WTC11 (cell line): ENCODE measurements around the gene KRTAP5-9. TPM values are rescaled to one million over a fixed set of nuclear protein-coding genes. Genes with fewer than 3 reads are reported as not detected.

Experiments used
- ATAC-seq: fragments of 200-7000 bp; cut with Tn5 transposase; 2 replicates; pipeline ENCODE4 v1.10.0; 2021; ENCODE audit warnings: mild to moderate bottlenecking, moderate library complexity
- CTCF ChIA-PET: fragments of 300-600 bp; sonication (Branson Sonifier 250); formaldehyde crosslinking; loops from one replicate; lab custom pipeline; 2021; ENCODE audit warnings: antibody characterized with exemption; lab: Charles Lee
- POLR2A ChIA-PET: fragments of 350-600 bp; sonication (Branson Sonifier 250); formaldehyde crosslinking; loops from one replicate; lab custom pipeline; 2021; ENCODE audit warnings: antibody characterized with exemption; lab: Charles Lee
- DNase-seq: peaks from one replicate; pipeline ENCODE4 v3.0.0; 2021; ENCODE audit warnings: low spot score
- H3K27ac Mint-ChIP-seq: 2 replicates; pipeline ENCODE4 v1.8.0; 2021; ENCODE audit warnings: mixed read lengths
- H3K27me3 Mint-ChIP-seq: 2 replicates; pipeline ENCODE4 v1.8.0; 2021; ENCODE audit warnings: low read depth, mild to moderate bottlenecking, moderate library complexity, mixed read lengths
- H3K36me3 Mint-ChIP-seq: 2 replicates; pipeline ENCODE4 v1.8.0; 2021; ENCODE audit warnings: mixed read lengths
- H3K4me1 Mint-ChIP-seq: 2 replicates; pipeline ENCODE4 v1.8.0; 2022; ENCODE audit warnings: mixed read lengths
- H3K4me3 Mint-ChIP-seq: 2 replicates; pipeline ENCODE4 v1.8.0; 2021; ENCODE audit warnings: mild to moderate bottlenecking, moderate library complexity, mixed read lengths
- H3K9me3 Mint-ChIP-seq: 2 replicates; pipeline ENCODE4 v1.8.0; 2021; ENCODE audit warnings: mixed read lengths
- ARID4B ChIP-seq: sonication (generic); formaldehyde crosslinking; IDR thresholded peaks from 2 replicates; pipeline ENCODE4 v1.8.0; 2023; ENCODE audit warnings: missing genetic modification reagents, mild to moderate bottlenecking, borderline replicate concordance
- ATF2 ChIP-seq: sonication (generic); formaldehyde crosslinking; IDR thresholded peaks from 2 replicates; pipeline ENCODE4 v1.8.1; 2022; ENCODE audit warnings: low read depth, missing genetic modification reagents, borderline replicate concordance
- CBFB ChIP-seq: sonication (generic); formaldehyde crosslinking; IDR thresholded peaks from 2 replicates; pipeline ENCODE4 v1.8.1; 2022; ENCODE audit warnings: mild to moderate bottlenecking, low read depth, missing genetic modification reagents
- FOXJ3 ChIP-seq: sonication (generic); formaldehyde crosslinking; IDR thresholded peaks from 2 replicates; pipeline ENCODE4 v1.9.0; 2021; ENCODE audit warnings: missing genetic modification reagents, mild to moderate bottlenecking, borderline replicate concordance
- FOXP1 ChIP-seq: sonication (generic); formaldehyde crosslinking; IDR thresholded peaks from 2 replicates; pipeline ENCODE4 v1.8.0; 2022; ENCODE audit warnings: missing genetic modification reagents, mild to moderate bottlenecking, moderate library complexity, borderline replicate concordance
- FOXP4 ChIP-seq: sonication (generic); formaldehyde crosslinking; IDR thresholded peaks from 2 replicates; pipeline ENCODE4 v1.8.0; 2022; ENCODE audit warnings: mild to moderate bottlenecking, missing genetic modification reagents
- IRF1 ChIP-seq: sonication (generic); formaldehyde crosslinking; IDR thresholded peaks from 2 replicates; pipeline ENCODE4 v1.8.0; 2023; ENCODE audit warnings: missing genetic modification reagents
- JAZF1 ChIP-seq: fragments of 250-450 bp; sonication (Bioruptor Pico); IDR thresholded peaks from 2 replicates; pipeline ENCODE4 v1.9.0; 2021; ENCODE audit warnings: moderate library complexity, mild to moderate bottlenecking, inconsistent platforms
- MXD4 ChIP-seq: fragments of 250-450 bp; sonication (Bioruptor Pico); IDR thresholded peaks from 2 replicates; pipeline ENCODE4 v1.8.0; 2021; ENCODE audit warnings: mild to moderate bottlenecking, moderate library complexity, borderline replicate concordance
- NR3C1 ChIP-seq: sonication (generic); formaldehyde crosslinking; conservative IDR thresholded peaks from 2 replicates; pipeline ENCODE4 v1.8.1; 2023; ENCODE audit warnings: low read depth, mild to moderate bottlenecking, missing genetic modification reagents
- OVOL2 ChIP-seq: fragments of 250-450 bp; sonication (Bioruptor Pico); IDR thresholded peaks from 2 replicates; pipeline ENCODE4 v1.9.0; 2021; ENCODE audit warnings: mild to moderate bottlenecking, borderline replicate concordance
- PRRX2 ChIP-seq: fragments of 250-450 bp; sonication (Bioruptor Pico); IDR thresholded peaks from 2 replicates; pipeline ENCODE4 v1.8.0; 2021; ENCODE audit warnings: mild to moderate bottlenecking
- RELA ChIP-seq: sonication (generic); formaldehyde crosslinking; IDR thresholded peaks from 2 replicates; pipeline ENCODE4 v1.8.1; 2022; ENCODE audit warnings: missing genetic modification reagents, mild to moderate bottlenecking, borderline replicate concordance
- TCF7 ChIP-seq: sonication (generic); formaldehyde crosslinking; IDR thresholded peaks from 2 replicates; pipeline ENCODE4 v1.8.0; 2022; ENCODE audit warnings: mild to moderate bottlenecking, low read depth, missing genetic modification reagents, moderate library complexity
- ZNF121 ChIP-seq: sonication (generic); formaldehyde crosslinking; IDR thresholded peaks from 2 replicates; pipeline ENCODE4 v1.8.0; 2023; ENCODE audit warnings: missing genetic modification reagents
- ZNF138 ChIP-seq: sonication (generic); formaldehyde crosslinking; conservative IDR thresholded peaks from 2 replicates; pipeline ENCODE4 v1.8.1; 2022; ENCODE audit warnings: mild to moderate bottlenecking, moderate library complexity, missing genetic modification reagents
- total RNA-seq: library from RNA; stranded (reverse); gene quantifications from 3 replicates; pipeline ENCODE4 v1.2.3, GENCODE V29; 2021
- TF ChIP-seq, protein P1 (sequence below): fragments of 250-450 bp; sonication (Bioruptor Pico); IDR thresholded peaks from 2 replicates; pipeline ENCODE4 v1.8.0; 2021; ENCODE audit warnings: mild to moderate bottlenecking
- TF ChIP-seq, protein P2 (sequence below): sonication (generic); formaldehyde crosslinking; IDR thresholded peaks from 2 replicates; pipeline ENCODE4 v1.8.0; 2022; ENCODE audit warnings: mild to moderate bottlenecking, missing genetic modification reagents

The KRTAP5-9 gene
- total RNA-seq, 1 experiment from 2014 or later: not detected

DNA sequence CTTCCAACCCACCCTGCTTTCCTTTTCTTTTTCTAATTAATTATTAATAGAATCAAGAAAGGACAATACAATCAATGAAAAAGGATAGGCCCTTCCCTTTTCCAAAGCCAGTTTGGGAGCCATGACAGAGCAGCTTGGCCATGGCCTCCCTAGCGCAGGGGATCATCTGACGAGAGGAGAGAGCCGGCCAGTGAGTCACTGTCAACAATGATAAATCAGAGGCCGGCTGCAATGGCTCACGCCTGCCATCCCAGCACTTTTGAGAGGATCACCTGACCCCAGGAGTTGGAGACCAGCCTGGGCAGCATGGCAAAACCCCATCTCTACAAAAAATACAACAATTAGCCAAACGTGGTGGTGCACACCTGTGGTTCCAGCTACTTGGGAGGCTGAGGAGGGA is 48.7 kb upstream of the KRTAP5-9 start (continued):
- TF ChIP-seq ATF2 (CRISPR knock-in tag) (no peak), ZNF138 (CRISPR knock-in tag) (no peak), FOXP1 (CRISPR knock-in tag) (no peak), ZNF121 (CRISPR knock-in tag) (no peak), RELA (CRISPR knock-in tag) (no peak), FOXJ3 (CRISPR knock-in tag) (no peak), MXD4 (no peak), PRRX2 (CRISPR knock-in tag) (no peak)
- TF ChIP-seq, protein P1, sequence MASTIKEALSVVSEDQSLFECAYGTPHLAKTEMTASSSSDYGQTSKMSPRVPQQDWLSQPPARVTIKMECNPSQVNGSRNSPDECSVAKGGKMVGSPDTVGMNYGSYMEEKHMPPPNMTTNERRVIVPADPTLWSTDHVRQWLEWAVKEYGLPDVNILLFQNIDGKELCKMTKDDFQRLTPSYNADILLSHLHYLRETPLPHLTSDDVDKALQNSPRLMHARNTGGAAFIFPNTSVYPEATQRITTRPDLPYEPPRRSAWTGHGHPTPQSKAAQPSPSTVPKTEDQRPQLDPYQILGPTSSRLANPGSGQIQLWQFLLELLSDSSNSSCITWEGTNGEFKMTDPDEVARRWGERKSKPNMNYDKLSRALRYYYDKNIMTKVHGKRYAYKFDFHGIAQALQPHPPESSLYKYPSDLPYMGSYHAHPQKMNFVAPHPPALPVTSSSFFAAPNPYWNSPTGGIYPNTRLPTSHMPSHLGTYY: no peak
- TF ChIP-seq, all 79 proteins: peak for 0

- Mint-ChIP-seq H3K4me3 (no peak overlapping the region), H3K36me3 (peaks cover 37% of the 10 kb centered on the region), H3K4me1 (peaks cover 16% of the 10 kb centered on the region), H3K27ac (no peak overlapping the region), H3K9me3 (no peaks in the 10 kb centered on the region), H3K27me3 (no peaks in the 10 kb centered on the region)
- DNase-seq (no peak), ATAC-seq (no peak)
- CTCF ChIA-PET: no interaction called here
- TF ChIP-seq TCF7 (CRISPR knock-in tag) (no peak), IRF1 (no peak), CBFB (CRISPR knock-in tag) (no peak), FOXP4 (CRISPR knock-in tag) (no peak), PRRX2 (CRISPR knock-in tag) (no peak), ARID4B (no peak), JAZF1 (CRISPR knock-in tag) (no peak), NR3C1 (CRISPR knock-in tag) (no peak), OVOL2 (CRISPR knock-in tag) (no peak)
- TF ChIP-seq, protein P2, sequence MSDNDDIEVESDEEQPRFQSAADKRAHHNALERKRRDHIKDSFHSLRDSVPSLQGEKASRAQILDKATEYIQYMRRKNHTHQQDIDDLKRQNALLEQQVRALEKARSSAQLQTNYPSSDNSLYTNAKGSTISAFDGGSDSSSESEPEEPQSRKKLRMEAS (CRISPR knock-in tag): no peak
- POLR2A ChIA-PET: no interaction called here
These were observed 47.6 kb upstream of the KRTAP5-9 start for GRCh38 chr11:71500601-71501021.
